GM23338 (cell line): Measurements from ENCODE around the gene CRTC1. TPM values are rescaled to one million over a fixed set of nuclear protein-coding genes. Genes with fewer than 3 reads are reported as not detected.

Source experiments
- ATAC-seq: fragments of 200-7000 bp; cut with Tn5 transposase; 3 replicates; pipeline ENCODE4 v1.9.1; 2020
- DNase-seq: peaks from one replicate; pipeline ENCODE4 v3.0.0-alpha.2; 2015; ENCODE audit warnings: low spot score
- H2AFZ ChIP-seq: fragments of 200-600 bp; sonication (generic); 2 replicates; pipeline ENCODE4 v1.8.0; 2016; ENCODE audit warnings: antibody characterized with exemption, mild to moderate bottlenecking, moderate library complexity
- H3F3A ChIP-seq: fragments of 200-600 bp; sonication (generic); replicated peaks from 2 replicates; pipeline ENCODE4 v1.8.0; 2017; ENCODE audit warnings: antibody characterized with exemption, mixed run types, low read depth
- H3K27ac ChIP-seq: fragments of 200-600 bp; sonication (generic); 2 replicates; pipeline ENCODE4 v1.6.1; 2016; ENCODE audit warnings: low read depth
- H3K27me3 ChIP-seq: fragments of 200-600 bp; sonication (generic); 2 replicates; pipeline ENCODE4 v1.8.0; 2016; ENCODE audit warnings: mild to moderate bottlenecking, mixed run types, moderate library complexity; ENCODE audit not compliant: insufficient read depth
- H3K36me3 ChIP-seq: fragments of 200-600 bp; sonication (generic); 2 replicates; pipeline ENCODE4 v1.8.0; 2016; ENCODE audit warnings: mild to moderate bottlenecking; ENCODE audit not compliant: insufficient read depth
- H3K4me1 ChIP-seq: fragments of 200-600 bp; sonication (generic); 2 replicates; pipeline ENCODE4 v1.8.0; 2016; ENCODE audit warnings: mild to moderate bottlenecking, moderate library complexity; ENCODE audit not compliant: insufficient read depth
- H3K4me2 ChIP-seq: fragments of 200-600 bp; sonication (generic); 2 replicates; pipeline ENCODE4 v1.7.1; 2017; ENCODE audit warnings: mixed run types
- H3K4me3 ChIP-seq: fragments of 200-600 bp; sonication (generic); 2 replicates; pipeline ENCODE4 v1.6.1; 2016; ENCODE audit warnings: mixed run types
- H3K79me2 ChIP-seq: fragments of 200-600 bp; sonication (generic); replicated peaks from 2 replicates; pipeline ENCODE4 v1.8.0; 2017; ENCODE audit warnings: mild to moderate bottlenecking; ENCODE audit not compliant: insufficient read depth
- H3K9me2 ChIP-seq: fragments of 200-600 bp; sonication (generic); 2 replicates; pipeline ENCODE4 v1.8.0; 2017; ENCODE audit not compliant: insufficient read depth
- H4K20me1 ChIP-seq: fragments of 200-600 bp; sonication (generic); replicated peaks from 2 replicates; pipeline ENCODE4 v1.8.0; 2017; ENCODE audit warnings: mild to moderate bottlenecking; ENCODE audit not compliant: insufficient read depth
- H3K27ac Mint-ChIP-seq: 2 replicates; pipeline ENCODE4 v1.8.0; 2020; ENCODE audit warnings: inconsistent platforms, mild to moderate bottlenecking, moderate library complexity, mixed read lengths
- H3K27me3 Mint-ChIP-seq: 3 replicates; pipeline ENCODE4 v1.8.0; 2022; ENCODE audit warnings: low read depth, mild to moderate bottlenecking, moderate library complexity, mixed read lengths, inconsistent platforms; ENCODE audit not compliant: insufficient read depth, poor library complexity
- H3K36me3 Mint-ChIP-seq: 3 replicates; pipeline ENCODE4 v1.8.0; 2021; ENCODE audit warnings: low read depth, mild to moderate bottlenecking, inconsistent platforms, moderate library complexity, mixed read lengths
- H3K4me1 Mint-ChIP-seq: 3 replicates; pipeline ENCODE4 v1.8.0; 2020; ENCODE audit warnings: mild to moderate bottlenecking, inconsistent platforms, mixed read lengths
- H3K4me3 Mint-ChIP-seq: 3 replicates; pipeline ENCODE4 v1.8.0; 2021; ENCODE audit warnings: moderate library complexity, mild to moderate bottlenecking, inconsistent platforms, mixed read lengths
- H3K9me3 Mint-ChIP-seq: 3 replicates; pipeline ENCODE4 v1.8.0; 2020; ENCODE audit warnings: moderate library complexity, mild to moderate bottlenecking, inconsistent platforms, mixed read lengths
- CREB1 ChIP-seq: fragments of 250-450 bp; sonication (Bioruptor Pico); IDR thresholded peaks from 2 replicates; pipeline ENCODE4 v1.5.0; 2020; ENCODE audit warnings: low read depth, mild to moderate bottlenecking, moderate library complexity
- EZH2 ChIP-seq: fragments of 200-600 bp; sonication (generic); IDR thresholded peaks from one replicate; pipeline ENCODE4 v1.8.0; 2017; ENCODE audit warnings: antibody characterized with exemption, mild to moderate bottlenecking, low read depth; ENCODE audit not compliant: unreplicated experiment
- EZH2phosphoT487 ChIP-seq: fragments of 200-600 bp; sonication (generic); IDR thresholded peaks from one replicate; pipeline ENCODE4 v1.8.1; 2018; ENCODE audit warnings: antibody characterized with exemption; ENCODE audit not compliant: unreplicated experiment
- JUNB ChIP-seq: IDR thresholded peaks from one replicate; pipeline ENCODE4 v1.6.1; 2016; ENCODE audit warnings: antibody characterized with exemption; ENCODE audit not compliant: unreplicated experiment
- STAT1 ChIP-seq: IDR thresholded peaks from one replicate; pipeline ENCODE4 v1.6.1; 2016; ENCODE audit warnings: antibody characterized with exemption; ENCODE audit not compliant: unreplicated experiment
- ZNF331 ChIP-seq: fragments of 250-450 bp; sonication (Bioruptor Pico); IDR thresholded peaks from 2 replicates; pipeline ENCODE4 v1.5.0; 2020; ENCODE audit warnings: low read depth, mild to moderate bottlenecking, moderate library complexity
- polyA plus RNA-seq: library from polyadenylated mRNA; unstranded; fragments of >200 nt; fragmentation: Nextera tagmentation; extraction: Ambion mirVana; gene quantifications from 2 replicates; pipeline ENCODE4 v1.2.1, GENCODE V29; 2016
- total RNA-seq: library from RNA; depleted of rRNA; stranded (reverse); fragments of >200 nt; shearing (Covaris generic); gene quantifications from 2 replicates; pipeline ENCODE4 v1.2.3, GENCODE V29; 2014
- TF ChIP-seq, protein P1 (sequence below): IDR thresholded peaks from one replicate; pipeline ENCODE4 v1.6.1; 2018; ENCODE audit warnings: antibody characterized with exemption; ENCODE audit not compliant: unreplicated experiment
- TF ChIP-seq, protein P2 (sequence below), 2 experiments: fragments of 200-600 bp in 1 of 2; sonication (generic) in 1 of 2; conservative IDR thresholded peaks; 2 replicates each; pipeline versions ENCODE4 v1.5.1 to v1.6.1; 2016 to 2017; ENCODE audit warnings: antibody characterized with exemption in 2 of 2, low read depth in 2 of 2, mild to moderate bottlenecking in 2 of 2, moderate library complexity in 1 of 2

CRTC1 gene
- total and polyA plus RNA-seq, 2 experiments from 2014 or later, result 5.4 to 8.4 TPM

- Histone ChIP-seq H3K4me2 (peak overlapping the region; percentile 87), H3F3A (0 out of 2 replicates have a peak, but pooled peaks cover 6% of the 10 kb centered on the region), H3K36me3 (no peaks in the 10 kb centered on the region), H3K4me3 (peak overlapping the region; percentile 67), H3K79me2 (no peaks in the 10 kb centered on the region), H4K20me1 (peaks cover 16% of the 10 kb centered on the region), H3K27ac (no peak overlapping the region), H3K9me2 (no peaks in the 10 kb centered on the region), H3K4me1 (peaks cover 12% of the 10 kb centered on the region; the same call in 1 of the 2 replicates), H3K27me3 (peaks cover 98% of the 10 kb centered on the region), H2AFZ (peak overlapping the region; percentile 87)
- TF ChIP-seq JUNB (no peak), EZH2 (peak; percentile 58), STAT1 (no peak), CREB1 (CRISPR knock-in tag) (no peak)
- H3K27me3 Mint-ChIP-seq, result peaks cover 99% of the 10 kb centered on the region
- H3K27ac Mint-ChIP-seq, result no peak overlapping the region
- peak; percentile 4 for ATAC-seq
- H3K4me1 Mint-ChIP-seq, result peaks cover 16% of the 10 kb centered on the region
- H3K4me3 Mint-ChIP-seq, result peak overlapping the region; percentile 74
- DNase-seq, result peak; percentile 68
- H3K36me3 Mint-ChIP-seq, result no peaks in the 10 kb centered on the region; the same call in 2 of the 3 replicates
- H3K9me3 Mint-ChIP-seq, result peaks cover 7% of the 10 kb centered on the region
These were observed 105.3 kb downstream of the CRTC1 start for GRCh38 chr19:18788529-18789421.

GRCh38 chr19:18789422-18789869 lies 106.0 kb downstream of the CRTC1 start:
- no peak overlapping the region for H3K27ac Mint-ChIP-seq
- Histone ChIP-seq H2AFZ (no peak overlapping the region), H3K4me2 (peak overlapping the region; percentile 87), H4K20me1 (peaks cover 16% of the 10 kb centered on the region), H3K9me2 (no peaks in the 10 kb centered on the region), H3K79me2 (no peaks in the 10 kb centered on the region), H3K36me3 (no peaks in the 10 kb centered on the region), H3K4me3 (peak overlapping the region; percentile 67), H3K27me3 (peaks cover 98% of the 10 kb centered on the region), H3K4me1 (peaks cover 12% of the 10 kb centered on the region; the same call in 1 of the 2 replicates), H3F3A (0 out of 2 replicates have a peak, but pooled peaks cover 6% of the 10 kb centered on the region), H3K27ac (no peak overlapping the region)
- peak overlapping the region; percentile 74 for H3K4me3 Mint-ChIP-seq
- ATAC-seq, result peak; percentile 1
- no peak for DNase-seq
- peaks cover 97% of the 10 kb centered on the region for H3K27me3 Mint-ChIP-seq
- peaks cover 16% of the 10 kb centered on the region for H3K4me1 Mint-ChIP-seq
- TF ChIP-seq, protein P1, sequence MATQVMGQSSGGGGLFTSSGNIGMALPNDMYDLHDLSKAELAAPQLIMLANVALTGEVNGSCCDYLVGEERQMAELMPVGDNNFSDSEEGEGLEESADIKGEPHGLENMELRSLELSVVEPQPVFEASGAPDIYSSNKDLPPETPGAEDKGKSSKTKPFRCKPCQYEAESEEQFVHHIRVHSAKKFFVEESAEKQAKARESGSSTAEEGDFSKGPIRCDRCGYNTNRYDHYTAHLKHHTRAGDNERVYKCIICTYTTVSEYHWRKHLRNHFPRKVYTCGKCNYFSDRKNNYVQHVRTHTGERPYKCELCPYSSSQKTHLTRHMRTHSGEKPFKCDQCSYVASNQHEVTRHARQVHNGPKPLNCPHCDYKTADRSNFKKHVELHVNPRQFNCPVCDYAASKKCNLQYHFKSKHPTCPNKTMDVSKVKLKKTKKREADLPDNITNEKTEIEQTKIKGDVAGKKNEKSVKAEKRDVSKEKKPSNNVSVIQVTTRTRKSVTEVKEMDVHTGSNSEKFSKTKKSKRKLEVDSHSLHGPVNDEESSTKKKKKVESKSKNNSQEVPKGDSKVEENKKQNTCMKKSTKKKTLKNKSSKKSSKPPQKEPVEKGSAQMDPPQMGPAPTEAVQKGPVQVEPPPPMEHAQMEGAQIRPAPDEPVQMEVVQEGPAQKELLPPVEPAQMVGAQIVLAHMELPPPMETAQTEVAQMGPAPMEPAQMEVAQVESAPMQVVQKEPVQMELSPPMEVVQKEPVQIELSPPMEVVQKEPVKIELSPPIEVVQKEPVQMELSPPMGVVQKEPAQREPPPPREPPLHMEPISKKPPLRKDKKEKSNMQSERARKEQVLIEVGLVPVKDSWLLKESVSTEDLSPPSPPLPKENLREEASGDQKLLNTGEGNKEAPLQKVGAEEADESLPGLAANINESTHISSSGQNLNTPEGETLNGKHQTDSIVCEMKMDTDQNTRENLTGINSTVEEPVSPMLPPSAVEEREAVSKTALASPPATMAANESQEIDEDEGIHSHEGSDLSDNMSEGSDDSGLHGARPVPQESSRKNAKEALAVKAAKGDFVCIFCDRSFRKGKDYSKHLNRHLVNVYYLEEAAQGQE, result no peak
- TF ChIP-seq ZNF331 (CRISPR knock-in tag) (no peak), EZH2 (peak; percentile 13), EZH2phosphoT487 (no peak), STAT1 (no peak)
- TF ChIP-seq, protein P2, sequence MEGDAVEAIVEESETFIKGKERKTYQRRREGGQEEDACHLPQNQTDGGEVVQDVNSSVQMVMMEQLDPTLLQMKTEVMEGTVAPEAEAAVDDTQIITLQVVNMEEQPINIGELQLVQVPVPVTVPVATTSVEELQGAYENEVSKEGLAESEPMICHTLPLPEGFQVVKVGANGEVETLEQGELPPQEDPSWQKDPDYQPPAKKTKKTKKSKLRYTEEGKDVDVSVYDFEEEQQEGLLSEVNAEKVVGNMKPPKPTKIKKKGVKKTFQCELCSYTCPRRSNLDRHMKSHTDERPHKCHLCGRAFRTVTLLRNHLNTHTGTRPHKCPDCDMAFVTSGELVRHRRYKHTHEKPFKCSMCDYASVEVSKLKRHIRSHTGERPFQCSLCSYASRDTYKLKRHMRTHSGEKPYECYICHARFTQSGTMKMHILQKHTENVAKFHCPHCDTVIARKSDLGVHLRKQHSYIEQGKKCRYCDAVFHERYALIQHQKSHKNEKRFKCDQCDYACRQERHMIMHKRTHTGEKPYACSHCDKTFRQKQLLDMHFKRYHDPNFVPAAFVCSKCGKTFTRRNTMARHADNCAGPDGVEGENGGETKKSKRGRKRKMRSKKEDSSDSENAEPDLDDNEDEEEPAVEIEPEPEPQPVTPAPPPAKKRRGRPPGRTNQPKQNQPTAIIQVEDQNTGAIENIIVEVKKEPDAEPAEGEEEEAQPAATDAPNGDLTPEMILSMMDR (conservative IDR thresholded peaks at IDR 0.05; ENCODE audit: low read depth in 2 of 2), result no peak
- peaks cover 7% of the 10 kb centered on the region for H3K9me3 Mint-ChIP-seq
- H3K36me3 Mint-ChIP-seq, result no peaks in the 10 kb centered on the region; the same call in 2 of the 3 replicates
